ENCODE results near the gene STARD10. TPM values are rescaled to one million over a fixed set of nuclear protein-coding genes. Genes with fewer than 3 reads are reported as not detected.

Gene STARD10
- polyA plus RNA-seq, 2 of the 4 experiments (the other 2 are of a cell fraction), result 21.2 to 23.2 TPM

GRCh38 chr11:72813740-72814285, 20.0 kb upstream of the STARD10 start (continued):
- TF ChIP-seq REST (IDR thresholded peaks at IDR 0.05), result 0 out of 2 replicates have a peak, but pooled peaks have one; percentile 19
- peak; percentile 94 for TF ChIP-seq POLR2A (IDR thresholded peaks at IDR 0.05; ENCODE audit: low read length)
- TF ChIP-seq NPAS2 (CRISPR knock-in tag; IDR thresholded peaks at IDR 0.05; ENCODE audit: borderline replicate concordance), result peak; percentile 34; the same call in 1 of the 2 replicates
- TF ChIP-seq RNF2 (IDR thresholded peaks at IDR 0.05; ENCODE audit: borderline replicate concordance, low read depth), result 0 out of 2 replicates have a peak, but pooled peaks have one; percentile 53
- peak; percentile 86; the same call in 1 of the 2 replicates for TF ChIP-seq E2F6 (IDR thresholded peaks at IDR 0.05; ENCODE audit: borderline replicate concordance, low read depth)
- 0 out of 2 replicates have a peak, but pooled peaks have one; percentile 8 for TF ChIP-seq PBX3 (IDR thresholded peaks at IDR 0.05)
- 0 out of 2 replicates have a peak, but pooled peaks have one; percentile 63 for TF ChIP-seq HEYL (CRISPR knock-in tag; IDR thresholded peaks at IDR 0.05)
- no peak for TF ChIP-seq POLR2AphosphoS2 (conservative IDR thresholded peaks at IDR 0.05; ENCODE audit: low read length)
- TF ChIP-seq HOXB5 (CRISPR knock-in tag; IDR thresholded peaks at IDR 0.05), result peak; percentile 37; the same call in 1 of the 2 replicates
- 0 out of 2 replicates have a peak, but pooled peaks have one; percentile 52 for TF ChIP-seq ATOH8 (CRISPR knock-in tag; IDR thresholded peaks at IDR 0.05; ENCODE audit: low read depth)
- no peak for TF ChIP-seq EHMT2 (IDR thresholded peaks at IDR 0.05; ENCODE audit: low read depth)
- TF ChIP-seq RAD21 (conservative IDR thresholded peaks at IDR 0.05 in 1 of 2, IDR thresholded peaks at IDR 0.05 in 1 of 2), result no peak
- 0 out of 2 replicates have a peak, but pooled peaks have one; percentile 0 for TF ChIP-seq MAZ (IDR thresholded peaks at IDR 0.05; ENCODE audit: borderline replicate concordance, low read depth, low read length)

- DNase-seq (ENCODE audit: low read depth in 1 of 2, low spot score in 1 of 2), result peak; percentile 86 to 91
- ChIA-PET CTCF (interaction anchor here (0.8 to 6.6 kb wide), 24 partner anchors 8 to 523 kb away, joined by 3 to 42 read pairs (median 4); partner anchors contain the start of gene STARD10), POLR2A (interaction anchor here (0.6 to 1.6 kb wide), 5 partner anchors 16 to 496 kb away, joined by 3 to 10 read pairs (median 4); partner anchors contain the start of gene STARD10)
- Histone ChIP-seq H3K4me3 (peak overlapping the region; percentile 58), H3K4me1 (peaks cover 31% of the 10 kb centered on the region), H3K27ac (peak overlapping the region; percentile 78 to 95), H3K9me3 (no peaks in the 10 kb centered on the region), H3K4me2 (peak overlapping the region; percentile 93)
- FAIRE-seq, result no peak
- ATAC-seq, result peak; percentile 57 to 75
- under 1% methylated on average over 17 of the region's 24 CpGs for WGBS (ENCODE audit: missing lambda C conversion rate)
- TF ChIP-seq CTCF (IDR thresholded peaks at IDR 0.05), result peak; percentile 71
- no peak for TF ChIP-seq ELK1 (IDR thresholded peaks at IDR 0.05; ENCODE audit: low read depth, low read length)
- 0 out of 5 replicates have a peak, but pooled peaks of 1 of the 2 experiments have one; percentile 12 for TF ChIP-seq JUN (IDR thresholded peaks at IDR 0.05)
- TF ChIP-seq NFE2L2 (conservative IDR thresholded peaks at IDR 0.05; ENCODE audit: low read length), result no peak
- peak; percentile 48 to 49 for TF ChIP-seq RAD21 (conservative IDR thresholded peaks at IDR 0.05 in 1 of 2, IDR thresholded peaks at IDR 0.05 in 1 of 2)
- TF ChIP-seq REST (IDR thresholded peaks at IDR 0.05), result no peak
- peak in 1 of 2 experiments; percentile 29; a peak in 1 of 4 replicates for TF ChIP-seq CEBPB (IDR thresholded peaks at IDR 0.05)
- peak; percentile 83 for TF ChIP-seq MAX (IDR thresholded peaks at IDR 0.05)
Measured at GRCh38 chr11:72812967-72813739, 19.3 kb upstream of the STARD10 start.
